ENCODE data around the gene GLP2R.

DNA sequence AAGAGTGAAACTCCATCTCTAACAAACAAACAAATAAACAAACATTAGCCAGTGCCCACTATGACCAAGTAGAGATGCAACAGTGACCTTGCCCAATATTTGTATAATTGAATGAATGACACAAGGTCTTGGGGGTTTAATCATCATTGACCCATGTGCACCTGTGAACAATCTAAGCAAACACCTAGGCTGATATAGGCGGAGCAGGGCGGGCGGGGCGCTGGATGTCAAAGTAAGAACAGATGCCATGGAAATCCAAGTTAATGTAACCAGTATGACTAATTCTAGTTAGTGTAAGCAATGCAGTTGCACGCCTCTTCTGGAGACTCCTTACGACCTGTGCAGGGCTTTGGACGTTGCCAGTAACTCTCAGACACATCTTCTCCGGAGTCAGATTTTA, 61.8 kb downstream of the GLP2R start:
- TF ChIP-seq, protein P1, sequence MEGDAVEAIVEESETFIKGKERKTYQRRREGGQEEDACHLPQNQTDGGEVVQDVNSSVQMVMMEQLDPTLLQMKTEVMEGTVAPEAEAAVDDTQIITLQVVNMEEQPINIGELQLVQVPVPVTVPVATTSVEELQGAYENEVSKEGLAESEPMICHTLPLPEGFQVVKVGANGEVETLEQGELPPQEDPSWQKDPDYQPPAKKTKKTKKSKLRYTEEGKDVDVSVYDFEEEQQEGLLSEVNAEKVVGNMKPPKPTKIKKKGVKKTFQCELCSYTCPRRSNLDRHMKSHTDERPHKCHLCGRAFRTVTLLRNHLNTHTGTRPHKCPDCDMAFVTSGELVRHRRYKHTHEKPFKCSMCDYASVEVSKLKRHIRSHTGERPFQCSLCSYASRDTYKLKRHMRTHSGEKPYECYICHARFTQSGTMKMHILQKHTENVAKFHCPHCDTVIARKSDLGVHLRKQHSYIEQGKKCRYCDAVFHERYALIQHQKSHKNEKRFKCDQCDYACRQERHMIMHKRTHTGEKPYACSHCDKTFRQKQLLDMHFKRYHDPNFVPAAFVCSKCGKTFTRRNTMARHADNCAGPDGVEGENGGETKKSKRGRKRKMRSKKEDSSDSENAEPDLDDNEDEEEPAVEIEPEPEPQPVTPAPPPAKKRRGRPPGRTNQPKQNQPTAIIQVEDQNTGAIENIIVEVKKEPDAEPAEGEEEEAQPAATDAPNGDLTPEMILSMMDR (IDR thresholded peaks at IDR 0.05): no peak
- no peak for TF ChIP-seq POLR2A (IDR thresholded peaks at IDR 0.05)
